ENCODE data around the gene MKNK1. TPM values are rescaled to one million over a fixed set of nuclear protein-coding genes. Genes with fewer than 3 reads are reported as not detected.

MKNK1 gene
- total and polyA plus RNA-seq, 5 experiments from 2014 or later, result 17.6 to 56.3 (median 19.7) TPM

DNA sequence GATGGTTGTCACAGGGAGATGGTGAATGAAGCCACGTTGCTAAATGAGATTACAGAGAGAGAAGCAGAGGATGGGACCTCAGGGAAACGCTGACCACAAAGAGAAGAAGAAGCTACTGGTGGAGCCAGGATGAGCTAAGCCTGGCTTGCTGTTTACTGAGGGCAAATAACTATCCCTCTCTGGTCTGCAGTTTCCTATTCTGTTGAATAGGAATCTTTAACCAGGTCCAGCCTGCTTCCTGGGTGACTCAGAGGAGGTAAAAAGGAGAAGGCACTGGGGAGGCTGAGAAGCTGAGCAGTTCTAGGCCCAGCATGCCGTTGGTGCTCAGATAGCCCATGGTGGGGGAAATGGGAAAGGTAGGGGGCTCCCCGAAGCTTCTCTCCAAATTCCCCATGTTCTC is 84.9 kb downstream of the MKNK1 start:
- Mint-ChIP-seq H3K4me1 (peaks cover 0 to 13% (median 2%) of the 10 kb centered on the region in 4 donors), H3K27ac (no peak overlapping the region), H3K36me3 (no peaks in the 10 kb centered on the region), H3K27me3 (peaks cover 12 to 34% (median 29%) of the 10 kb centered on the region in 5 donors), H3K9me3 (no peaks in the 10 kb centered on the region), H3K4me3 (no peak overlapping the region)
- no peak for ATAC-seq
- no peak for DNase-seq
- POLR2A ChIA-PET, result no interaction called here

DNA sequence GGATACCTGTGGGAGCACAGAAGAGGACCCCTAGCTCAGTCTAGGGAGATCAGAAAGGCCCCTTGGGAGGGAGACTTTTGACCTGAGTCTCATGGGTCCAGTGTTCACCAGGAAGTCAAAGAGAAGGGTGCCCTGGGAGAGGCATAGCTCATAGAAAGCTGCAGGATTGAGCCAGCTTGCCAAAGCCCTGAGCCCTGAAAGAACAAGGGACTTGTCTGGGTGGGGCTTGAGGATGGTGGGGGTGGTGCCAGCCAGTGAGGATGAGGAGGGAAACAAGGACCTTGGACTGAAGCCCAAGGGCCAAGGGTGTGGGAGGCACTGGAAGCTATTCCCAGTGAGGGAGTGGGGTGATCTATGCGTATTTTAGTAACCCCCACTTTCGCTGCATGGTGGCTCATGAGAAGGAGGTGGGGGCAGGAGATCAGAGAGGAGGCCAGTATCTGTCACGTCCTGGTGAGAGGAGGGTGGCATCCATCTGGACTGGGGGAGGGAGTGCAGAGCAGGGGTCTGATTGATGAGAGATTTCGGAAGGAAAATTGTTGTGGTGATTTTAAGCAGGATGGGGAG is 86.1 kb downstream of the MKNK1 start:
- Mint-ChIP-seq H3K27ac (peak overlapping the region in 2 of 10 donors; percentile 22 to 71), H3K27me3 (peaks cover 12 to 38% (median 32%) of the 10 kb centered on the region in 5 donors), H3K4me3 (no peak overlapping the region), H3K9me3 (no peaks in the 10 kb centered on the region), H3K36me3 (no peaks in the 10 kb centered on the region), H3K4me1 (peaks cover 0 to 13% (median 2%) of the 10 kb centered on the region in 4 donors)
- DNase-seq (no peak), ATAC-seq (no peak)
- POLR2A ChIA-PET, result interaction anchor here (0.5 kb wide), 1 partner anchor 9 kb away, joined by 3 read pairs; no protein-coding TSS in a partner anchor

DNA sequence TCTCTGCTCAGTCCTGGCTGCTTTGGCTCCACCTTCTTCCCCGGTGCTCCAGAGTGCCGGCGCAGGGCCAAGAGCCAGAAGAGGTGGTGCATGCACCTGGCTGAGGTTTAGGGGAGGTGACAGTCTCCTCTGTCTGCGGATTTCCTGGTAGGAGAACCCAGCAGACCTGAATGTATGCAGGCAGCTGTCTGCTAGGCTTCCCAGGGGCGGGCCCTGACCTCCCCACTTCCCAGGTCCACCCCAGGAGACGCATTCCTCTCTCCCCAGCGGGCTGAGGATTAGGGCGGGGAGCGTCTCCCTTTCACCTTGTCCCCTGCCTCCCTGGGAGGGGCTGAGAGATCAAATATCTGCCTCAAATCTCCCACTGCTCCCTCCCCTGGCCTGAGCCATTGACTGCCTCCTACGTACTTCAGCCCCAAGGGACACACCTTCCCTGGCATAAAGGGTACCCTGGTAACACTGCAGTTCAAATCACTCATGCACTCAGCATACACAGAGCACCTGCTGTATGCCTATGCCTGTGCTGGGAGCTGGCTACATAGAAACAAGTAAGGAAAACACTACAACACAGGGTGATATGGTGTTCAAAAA is 87.0 kb downstream of the MKNK1 start:
- POLR2A ChIA-PET, result no interaction called here

DNA sequence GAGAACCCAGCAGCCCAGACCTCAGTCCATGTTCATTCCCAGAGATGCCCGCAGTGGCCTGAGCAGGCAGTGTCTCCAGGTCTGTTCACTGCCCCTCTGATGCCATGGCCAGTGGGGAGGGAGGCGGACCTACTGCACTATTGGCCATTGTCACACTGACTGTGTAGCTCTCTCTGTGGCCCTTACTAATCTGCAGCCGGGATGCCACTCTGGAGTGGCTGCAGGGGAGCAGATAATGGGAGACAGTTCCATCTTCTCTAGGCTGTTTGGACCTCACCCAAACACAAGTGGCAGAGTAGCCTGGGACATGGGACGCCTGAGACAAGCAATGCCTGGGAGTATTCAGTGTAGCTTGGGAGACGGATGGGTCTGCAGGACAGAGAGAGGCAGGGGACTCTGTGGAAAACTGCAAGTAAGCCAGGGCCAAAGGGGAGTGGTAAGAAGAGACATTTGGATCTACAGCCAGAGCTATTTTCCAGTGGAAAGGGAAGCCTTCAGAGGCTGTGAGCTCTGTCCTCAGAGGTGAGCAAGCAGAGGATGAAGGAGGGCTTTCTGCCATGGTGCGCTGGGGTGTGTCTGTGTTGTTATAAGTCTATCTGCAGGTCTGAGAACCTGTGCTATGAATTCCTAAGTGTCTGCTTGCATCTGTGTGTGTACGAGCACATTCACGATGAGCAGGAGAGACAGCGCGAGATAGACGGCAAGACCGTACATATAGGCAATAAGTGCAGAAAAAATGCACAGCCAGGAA is 87.7 kb downstream of the MKNK1 start:
- POLR2A ChIA-PET, result no interaction called here
- H3K27me3 Mint-ChIP-seq, result peaks cover 12 to 47% (median 43%) of the 10 kb centered on the region in 5 donors
- H3K36me3 Mint-ChIP-seq, result no peaks in the 10 kb centered on the region
- no peaks in the 10 kb centered on the region for H3K9me3 Mint-ChIP-seq
- ATAC-seq (no peak), DNase-seq (no peak)
- H3K4me3 Mint-ChIP-seq, result no peak overlapping the region
- no peak overlapping the region for H3K27ac Mint-ChIP-seq
- peaks cover 0 to 13% (median 2%) of the 10 kb centered on the region in 4 donors for H3K4me1 Mint-ChIP-seq

More for the DNA sequence above, 87.0 kb downstream of the MKNK1 start:
- peaks cover 12 to 47% (median 41%) of the 10 kb centered on the region in 5 donors for H3K27me3 Mint-ChIP-seq
- peaks cover 0 to 13% (median 2%) of the 10 kb centered on the region in 4 donors for H3K4me1 Mint-ChIP-seq
- ATAC-seq, result peak in 1 of 2 donors; percentile 18
- no peak for DNase-seq
- H3K4me3 Mint-ChIP-seq, result no peak overlapping the region
- no peak overlapping the region for H3K27ac Mint-ChIP-seq
- no peaks in the 10 kb centered on the region for H3K36me3 Mint-ChIP-seq
- no peaks in the 10 kb centered on the region for H3K9me3 Mint-ChIP-seq

DNA sequence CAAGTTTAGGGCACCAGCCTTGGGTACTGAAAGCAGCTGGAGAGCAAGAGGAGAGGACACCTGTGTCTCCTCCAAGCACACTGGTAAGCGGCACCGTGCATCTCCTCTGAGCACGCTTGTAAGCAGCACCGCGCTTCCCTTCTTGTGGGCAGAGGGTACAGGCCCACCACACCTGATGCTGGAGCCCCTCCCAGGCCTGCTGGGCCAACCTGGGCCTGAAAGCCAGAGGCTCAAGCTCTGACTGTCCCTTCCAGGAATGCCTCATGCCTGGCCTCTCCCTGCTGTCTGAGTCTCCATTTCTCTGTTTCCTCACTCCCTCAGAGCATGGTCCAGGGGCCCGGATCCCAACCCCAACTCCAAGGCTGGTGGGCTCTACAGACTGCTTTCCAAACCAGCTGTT is 88.5 kb downstream of the MKNK1 start:
- no peak for DNase-seq
- Mint-ChIP-seq H3K27ac (no peak overlapping the region), H3K36me3 (no peaks in the 10 kb centered on the region), H3K9me3 (no peaks in the 10 kb centered on the region), H3K4me3 (no peak overlapping the region), H3K27me3 (peaks cover 11 to 45% (median 43%) of the 10 kb centered on the region in 5 donors), H3K4me1 (peaks cover 0 to 13% (median 2%) of the 10 kb centered on the region in 4 donors)
- ATAC-seq, result no peak
- POLR2A ChIA-PET, result no interaction called here

DNA sequence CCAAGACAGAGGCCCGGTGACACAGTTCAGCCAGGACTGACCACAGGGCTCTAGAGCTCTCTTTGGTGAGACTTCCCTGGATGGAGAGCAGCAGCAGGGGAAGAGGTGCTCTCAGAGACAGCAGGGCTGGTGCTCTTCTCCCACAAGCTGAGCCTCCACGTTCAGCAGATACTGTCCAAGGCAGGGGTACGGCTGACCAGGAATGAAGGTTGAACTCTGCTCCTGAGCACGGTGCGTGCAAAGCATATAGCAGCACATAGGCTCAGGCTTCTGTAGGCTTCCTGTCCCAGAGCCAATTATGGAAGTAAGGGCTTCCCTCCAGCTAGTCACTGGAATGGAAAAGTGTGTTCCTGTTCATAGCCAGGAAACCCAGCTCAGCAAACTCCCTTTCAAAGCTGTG is 90.5 kb downstream of the MKNK1 start:
- no peak for ATAC-seq
- Mint-ChIP-seq H3K4me3 (no peak overlapping the region), H3K27me3 (peaks cover 10 to 43% (median 39%) of the 10 kb centered on the region in 5 donors), H3K4me1 (peaks cover 0 to 13% (median 1%) of the 10 kb centered on the region in 4 donors), H3K27ac (no peak overlapping the region), H3K36me3 (no peaks in the 10 kb centered on the region), H3K9me3 (no peaks in the 10 kb centered on the region)
- DNase-seq, result no peak
- POLR2A ChIA-PET, result no interaction called here

DNA sequence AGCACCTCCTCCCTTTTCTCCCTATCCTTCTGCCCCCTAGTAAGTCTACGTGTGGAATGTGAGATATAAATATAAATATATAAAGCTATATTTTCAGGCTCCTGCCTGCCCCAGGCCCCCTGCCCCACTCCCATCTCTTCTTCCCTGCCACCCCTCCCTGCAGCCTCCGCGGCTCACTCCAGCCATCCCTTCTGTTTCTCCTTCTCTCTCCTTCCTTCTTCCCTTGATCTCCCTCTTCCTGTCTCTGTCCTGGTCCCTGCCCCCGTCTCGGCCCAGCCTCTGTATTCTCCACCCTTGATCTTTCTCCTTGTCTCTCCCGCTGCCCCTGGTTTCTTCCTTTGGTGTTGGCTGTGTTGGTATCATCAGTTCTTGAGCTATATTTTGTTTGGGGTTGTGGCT is 91.3 kb downstream of the MKNK1 start:
- H3K27me3 Mint-ChIP-seq, result peaks cover 6 to 48% (median 39%) of the 10 kb centered on the region in 5 donors
- no peak for ATAC-seq
- no peaks in the 10 kb centered on the region for H3K36me3 Mint-ChIP-seq

DNA sequence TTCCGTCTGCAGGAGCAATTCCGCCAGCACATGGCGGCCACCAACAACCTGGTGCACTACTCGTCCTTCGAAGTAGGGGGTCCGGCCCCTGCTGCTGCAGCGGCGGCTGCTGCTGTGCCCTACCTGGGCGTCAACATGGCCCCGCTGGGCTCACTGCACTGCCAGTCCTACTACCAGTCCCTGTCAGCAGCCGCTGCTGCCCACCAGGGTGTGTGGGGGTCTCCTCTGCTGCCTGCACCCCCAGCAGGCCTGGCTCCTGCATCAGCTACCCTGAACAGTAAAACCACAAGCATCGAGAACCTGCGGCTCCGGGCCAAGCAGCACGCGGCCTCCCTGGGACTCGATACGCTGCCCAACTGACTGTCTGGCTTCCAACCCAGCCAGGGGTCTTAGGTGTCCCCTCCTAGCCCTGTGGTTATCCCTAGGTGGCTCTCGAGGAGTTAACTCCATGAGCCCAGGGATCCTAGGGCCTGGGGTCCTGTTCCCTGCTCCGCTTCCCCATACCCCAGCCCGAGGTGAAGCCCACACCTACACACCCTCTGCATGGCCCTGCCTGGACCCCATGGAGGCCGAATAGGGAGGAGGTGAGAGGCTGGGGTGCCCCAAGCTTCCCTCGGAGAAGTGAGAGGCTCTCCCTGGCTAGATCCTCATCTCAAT is 91.8 kb downstream of the MKNK1 start:
- no peak for DNase-seq
- H3K4me3 Mint-ChIP-seq, result no peak overlapping the region
- no peaks in the 10 kb centered on the region for H3K36me3 Mint-ChIP-seq
- no peak overlapping the region for H3K27ac Mint-ChIP-seq
- peaks cover 6 to 54% (median 39%) of the 10 kb centered on the region in 5 donors for H3K27me3 Mint-ChIP-seq
- H3K9me3 Mint-ChIP-seq, result no peaks in the 10 kb centered on the region
- H3K4me1 Mint-ChIP-seq, result peaks cover 0 to 13% (median 1%) of the 10 kb centered on the region in 4 donors
- POLR2A ChIA-PET, result no interaction called here
- ATAC-seq, result no peak

More for the DNA sequence above, 91.3 kb downstream of the MKNK1 start:
- peaks cover 0 to 13% (median 1%) of the 10 kb centered on the region in 4 donors for H3K4me1 Mint-ChIP-seq
- no peak overlapping the region for H3K4me3 Mint-ChIP-seq
- H3K27ac Mint-ChIP-seq, result peak overlapping the region in 1 of 10 donors; percentile 6
- POLR2A ChIA-PET, result no interaction called here
- H3K9me3 Mint-ChIP-seq, result no peaks in the 10 kb centered on the region
- no peak for DNase-seq

DNA sequence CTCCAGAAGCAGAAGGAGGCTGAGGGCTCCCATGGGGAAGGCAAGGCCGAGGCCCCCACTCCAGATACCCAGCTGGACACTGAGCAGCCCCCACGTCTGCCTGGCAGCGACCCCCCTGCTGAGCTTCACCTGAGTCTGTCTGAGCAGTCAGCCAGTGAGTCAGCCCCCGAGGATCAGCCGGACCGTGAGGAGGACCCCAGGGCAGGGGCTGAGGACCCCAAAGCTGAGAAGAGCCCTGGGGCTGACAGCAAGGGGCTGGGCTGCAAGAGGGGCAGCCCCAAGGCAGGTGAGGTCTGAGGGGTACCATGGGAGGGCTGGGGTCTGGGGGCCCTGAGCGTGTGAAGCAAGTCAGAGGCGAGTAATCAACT is 93.1 kb downstream of the MKNK1 start:
- Mint-ChIP-seq H3K27me3 (peaks cover 6 to 52% (median 29%) of the 10 kb centered on the region in 5 donors), H3K27ac (no peak overlapping the region), H3K9me3 (no peaks in the 10 kb centered on the region), H3K4me1 (peaks cover 0 to 1% (median 0%) of the 10 kb centered on the region in 4 donors), H3K36me3 (no peaks in the 10 kb centered on the region), H3K4me3 (no peak overlapping the region)
- POLR2A ChIA-PET, result no interaction called here
- ATAC-seq (no peak), DNase-seq (no peak)

DNA sequence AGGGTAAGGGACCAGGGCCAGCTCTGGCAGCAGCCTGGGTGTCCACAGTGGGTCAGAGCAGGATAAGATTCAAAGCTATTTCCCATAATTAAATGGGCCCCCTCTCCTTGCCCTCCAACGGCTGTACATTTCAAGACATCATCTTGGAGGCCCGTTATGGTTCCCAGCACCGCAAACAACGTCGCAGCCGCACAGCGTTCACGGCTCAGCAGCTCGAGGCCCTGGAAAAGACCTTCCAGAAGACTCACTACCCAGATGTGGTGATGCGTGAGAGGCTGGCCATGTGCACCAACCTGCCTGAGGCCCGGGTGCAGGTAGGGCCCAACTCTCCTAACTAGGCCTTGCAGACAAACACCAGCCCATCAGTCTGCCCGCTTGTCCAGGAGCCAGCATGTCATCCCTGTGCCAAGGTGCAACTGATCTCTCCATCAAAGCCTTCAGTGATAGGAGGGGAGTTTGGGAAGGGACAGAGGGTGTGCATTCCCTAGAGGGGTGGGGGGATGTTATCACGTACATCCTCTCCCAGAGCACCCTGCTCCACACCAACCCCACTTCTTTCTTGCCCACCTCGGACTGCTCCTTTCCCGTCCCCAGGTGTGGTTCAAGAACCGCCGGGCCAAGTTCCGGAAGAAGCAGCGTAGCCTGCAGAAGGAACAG is 93.6 kb downstream of the MKNK1 start:
- DNase-seq, result no peak
- no peak for ATAC-seq
- Mint-ChIP-seq H3K4me1 (no peaks in the 10 kb centered on the region), H3K4me3 (no peak overlapping the region), H3K27me3 (peaks cover 4 to 48% (median 24%) of the 10 kb centered on the region in 5 donors), H3K9me3 (peaks cover 0 to 1% (median 0%) of the 10 kb centered on the region in 9 donors), H3K36me3 (no peaks in the 10 kb centered on the region), H3K27ac (no peak overlapping the region)
- POLR2A ChIA-PET, result no interaction called here

DNA sequence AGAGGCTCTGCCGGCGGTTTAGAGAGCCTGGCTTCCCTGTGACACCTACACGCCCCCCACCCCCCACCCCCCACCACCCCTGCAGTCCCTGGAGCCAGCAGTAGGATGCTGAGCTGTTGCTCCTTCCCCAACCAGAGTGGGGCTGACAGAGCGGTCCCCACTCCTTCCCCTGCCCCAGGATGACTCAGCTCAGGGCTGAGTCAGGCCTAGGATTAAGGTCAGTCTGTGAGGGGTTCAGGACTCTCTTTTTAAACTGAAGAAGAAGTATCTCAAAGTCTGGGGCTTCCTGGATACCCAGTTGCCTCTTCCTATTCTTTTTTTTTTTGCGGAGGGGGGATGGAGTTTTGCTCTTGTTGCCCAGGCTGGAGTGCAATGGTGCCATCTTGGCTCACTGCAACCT is 95.3 kb downstream of the MKNK1 start:
- peaks cover 0 to 1% (median 0%) of the 10 kb centered on the region in 9 donors for H3K9me3 Mint-ChIP-seq
- POLR2A ChIA-PET, result no interaction called here
- H3K4me3 Mint-ChIP-seq, result no peak overlapping the region
- H3K27ac Mint-ChIP-seq, result no peak overlapping the region
- H3K36me3 Mint-ChIP-seq, result no peaks in the 10 kb centered on the region
- H3K4me1 Mint-ChIP-seq, result no peaks in the 10 kb centered on the region
- DNase-seq (no peak), ATAC-seq (no peak)
- peaks cover 5 to 39% (median 19%) of the 10 kb centered on the region in 5 donors for H3K27me3 Mint-ChIP-seq
